Left lung (tissue), 10 donors: Measurements from ENCODE around the gene SIGLEC5. TPM values are rescaled to one million over a fixed set of nuclear protein-coding genes. Genes with fewer than 3 reads are reported as not detected.

Experiments
- ATAC-seq: fragments of 200-7000 bp; cut with Tn5 transposase; one replicate; pipeline ENCODE4 v1.9.1; 2020; ENCODE audit warnings: moderate library complexity
- DNase-seq, 4 donors: peaks; one replicate each; pipeline ENCODE4 v3.0.0-alpha.2; 2013 to 2020
- H3K27ac ChIP-seq, 2 donors: fragments of 200-600 bp; sonication (generic) in 1 of 2; one replicate each; pipeline versions ENCODE4 v1.5.0 to v1.8.0; 2020 to 2021
- H3K27me3 ChIP-seq, 2 donors: fragments of 200-600 bp; sonication (generic) in 1 of 2; one replicate each; pipeline versions ENCODE4 v1.5.0 to v1.8.0; 2020 to 2021
- H3K36me3 ChIP-seq, 2 donors: fragments of 200-600 bp; sonication (generic) in 1 of 2; one replicate each; pipeline versions ENCODE4 v1.5.0 to v1.8.0; 2020 to 2021
- H3K4me1 ChIP-seq, 2 donors: fragments of 200-600 bp; one replicate each; pipeline ENCODE4 v1.8.0; 2021
- H3K4me3 ChIP-seq, 2 donors: fragments of 200-600 bp; sonication (generic) in 1 of 2; one replicate each; pipeline versions ENCODE4 v1.5.0 to v1.8.0; 2020 to 2021; ENCODE audit warnings: mild to moderate bottlenecking in 1 of 2
- H3K9me3 ChIP-seq, 2 donors: fragments of 200-600 bp; sonication (generic) in 1 of 2; one replicate each; pipeline versions ENCODE4 v1.5.0 to v1.8.0; 2020 to 2021
- CTCF ChIP-seq, 2 donors: fragments of 200-600 bp; sonication (generic) in 1 of 2; IDR thresholded peaks; one replicate each; pipeline versions ENCODE4 v1.5.0 to v1.8.0; 2021; ENCODE audit warnings: antibody characterized with exemption in 2 of 2
- intact Hi-C, 2 donors: fragments of 100-400 bp; cut with DNase I; formaldehyde crosslinking; loops; one replicate each; pipeline versions ENCODE4 v1.11.2 to v1.14.2; 2022
- polyA plus RNA-seq, 6 donors: library from polyadenylated mRNA; unstranded; fragments of 120-200 nt; gene quantifications; one replicate each; pipeline ENCODE4 v1.2.1, GENCODE V29; 2013; ENCODE audit not compliant: insufficient read length in 6 of 6
- total RNA-seq, 2 donors: library from RNA; stranded (reverse); fragmentation: NEBNext Ultra II Directional; extraction: Animal tissue kit (Norgen Biotek cat#: 25700); gene quantifications; one replicate each; pipeline ENCODE4 v1.2.1, GENCODE V29; 2021
- donor health status: DM: no; HTN: yes; CAD: no.
- donor health status: DM: no; HTN: no; CAD: no.

Gene SIGLEC5
- total and polyA plus RNA-seq, 8 donors, result 0.50 to 11.0 (median 0.54) TPM; not detected in 3

- Histone ChIP-seq H3K4me3 (no peak overlapping the region), H3K27me3 (peaks cover 0 to 9% of the 10 kb centered on the region in 2 donors), H3K27ac (no peak overlapping the region), H3K4me1 (peaks cover 0 to 24% of the 10 kb centered on the region in 2 donors), H3K36me3 (peaks cover 0 to 24% of the 10 kb centered on the region in 2 donors), H3K9me3 (no peaks in the 10 kb centered on the region)
- intact Hi-C loops, result no loop called here
- ATAC-seq, result no peak
- no peak for TF ChIP-seq CTCF (IDR thresholded peaks at IDR 0.05)
- DNase-seq, result no peak
Measured at GRCh38 chr19:51573331-51573730, 56.9 kb downstream of the SIGLEC5 start.

- TF ChIP-seq CTCF (IDR thresholded peaks at IDR 0.05), result no peak
Measured at GRCh38 chr19:51572908-51573307, 57.3 kb downstream of the SIGLEC5 start.

GRCh38 chr19:51572410-51572809 lies 57.8 kb downstream of the SIGLEC5 start:
- ATAC-seq, result no peak
- no peak for TF ChIP-seq CTCF (IDR thresholded peaks at IDR 0.05)
- intact Hi-C loops, result no loop called here
- H3K27me3 ChIP-seq, result peaks cover 0 to 16% of the 10 kb centered on the region in 2 donors
- H3K27ac ChIP-seq, result no peak overlapping the region
- peaks cover 0 to 19% of the 10 kb centered on the region in 2 donors for H3K36me3 ChIP-seq
- no peak for DNase-seq
- no peaks in the 10 kb centered on the region for H3K9me3 ChIP-seq
- H3K4me3 ChIP-seq, result peak overlapping the region in 1 of 2 donors; percentile 63
- peaks cover 0 to 24% of the 10 kb centered on the region in 2 donors for H3K4me1 ChIP-seq

More at GRCh38 chr19:51572908-51573307, 57.3 kb downstream of the SIGLEC5 start:
- intact Hi-C loops, result no loop called here
- no peak overlapping the region for H3K27ac ChIP-seq
- H3K27me3 ChIP-seq, result peaks cover 0 to 11% of the 10 kb centered on the region in 2 donors
- H3K9me3 ChIP-seq, result no peaks in the 10 kb centered on the region
- peaks cover 0 to 19% of the 10 kb centered on the region in 2 donors for H3K36me3 ChIP-seq
- ATAC-seq, result no peak
- no peak for DNase-seq
- no peak overlapping the region for H3K4me3 ChIP-seq
- peaks cover 0 to 24% of the 10 kb centered on the region in 2 donors for H3K4me1 ChIP-seq

- DNase-seq, result no peak
- H3K4me3 ChIP-seq, result peak overlapping the region; percentile 55 to 63
- H3K27me3 ChIP-seq, result peaks cover 0 to 20% of the 10 kb centered on the region in 2 donors
- peaks cover 0 to 24% of the 10 kb centered on the region in 2 donors for H3K4me1 ChIP-seq
- H3K27ac ChIP-seq, result no peak overlapping the region
- ATAC-seq, result peak; percentile 6
- intact Hi-C loops, result no loop called here
- no peaks in the 10 kb centered on the region for H3K9me3 ChIP-seq
- peaks cover 0 to 19% of the 10 kb centered on the region in 2 donors for H3K36me3 ChIP-seq
- TF ChIP-seq CTCF (IDR thresholded peaks at IDR 0.05), result no peak
Measured at GRCh38 chr19:51571599-51571998, 58.6 kb downstream of the SIGLEC5 start.

- Histone ChIP-seq H3K4me1 (peaks cover 0 to 24% of the 10 kb centered on the region in 2 donors), H3K4me3 (peak within 1 kb of the TSS; percentile 55 to 63), H3K9me3 (no peaks in the 10 kb centered on the region), H3K27me3 (peaks cover 0 to 25% of the 10 kb centered on the region in 2 donors), H3K27ac (peak within 1 kb of the TSS in 1 of 2 donors; percentile 43), H3K36me3 (peaks cover 0 to 19% of the 10 kb centered on the region in 2 donors)
- no peak for TF ChIP-seq CTCF (IDR thresholded peaks at IDR 0.05)
- DNase-seq (peak; percentile 89 to 98 (median 96)), ATAC-seq (peak; percentile 100)
- intact Hi-C loops, result no loop called here
Measured at GRCh38 chr19:51570962-51571575, 59.1 kb downstream of the SIGLEC5 start, which contains the start of gene ZNF175. Gene ZNF175, plus strand, starts transcription at chr19:51571283. Its CDS starts 2,047 bp downstream, at chr19:51573330.
